HG02840 (cell line): ENCODE results near the gene RBMS3.
A peak's percentile ranks its signal among the peaks of the same experiment; 100 is the strongest.
"Not testable (repeated sequence)": the region's sequence is repeated elsewhere in the genome, so short reads cannot be mapped to it uniquely, and the experiment has no call there.

Experiments used
- ATAC-seq: cut with Tn5 transposase; IDR thresholded peaks from one replicate; pipeline ENCODE4 v1.9.1; 2021; ENCODE audit warnings: mild to moderate bottlenecking, moderate library complexity, moderate number of reproducible peaks; ENCODE audit not compliant: unreplicated experiment, low FRiP score

The RBMS3 gene

GRCh38 chr3:29644261-29644660, 363.4 kb downstream of the RBMS3 start:
- no peak for ATAC-seq

- no peak for ATAC-seq
These were observed 364.2 kb downstream of the RBMS3 start for GRCh38 chr3:29644956-29645636.

- no peak for ATAC-seq
These were observed 365.2 kb downstream of the RBMS3 start for GRCh38 chr3:29646043-29646442.

- no peak for ATAC-seq
These were observed 369.1 kb downstream of the RBMS3 start for GRCh38 chr3:29649815-29650547.

- no peak for ATAC-seq
These were observed 372.8 kb downstream of the RBMS3 start for GRCh38 chr3:29653680-29654079.

GRCh38 chr3:29655015-29655747, 374.3 kb downstream of the RBMS3 start:
- ATAC-seq, result no peak

- ATAC-seq, result no peak
These were observed 384.8 kb downstream of the RBMS3 start for GRCh38 chr3:29665688-29666087.

- no peak for ATAC-seq
These were observed 387.4 kb downstream of the RBMS3 start for GRCh38 chr3:29668233-29668632.

- no peak for ATAC-seq
These were observed 387.9 kb downstream of the RBMS3 start for GRCh38 chr3:29668728-29669127.

- ATAC-seq, result not testable (repeated sequence)
These were observed 389.6 kb downstream of the RBMS3 start for GRCh38 chr3:29670476-29670875.

GRCh38 chr3:29677421-29677820, 396.6 kb downstream of the RBMS3 start:
- ATAC-seq, result no peak

- no peak for ATAC-seq
These were observed 399.1 kb downstream of the RBMS3 start for GRCh38 chr3:29679944-29680343.

GRCh38 chr3:29683018-29683993, 402.4 kb downstream of the RBMS3 start:
- ATAC-seq, result no peak

GRCh38 chr3:29686889-29687592, 406.2 kb downstream of the RBMS3 start:
- peak; percentile 99 for ATAC-seq

GRCh38 chr3:29690686-29691353, 409.9 kb downstream of the RBMS3 start:
- no peak for ATAC-seq

GRCh38 chr3:29693863-29694262, 413.0 kb downstream of the RBMS3 start:
- ATAC-seq, result no peak

GRCh38 chr3:29694331-29694730, 413.5 kb downstream of the RBMS3 start:
- ATAC-seq, result no peak

GRCh38 chr3:29694783-29695182, 413.9 kb downstream of the RBMS3 start:
- ATAC-seq, result no peak

- ATAC-seq, result no peak
These were observed 414.3 kb downstream of the RBMS3 start for GRCh38 chr3:29695201-29695600.
